HEK293 (cell line): ENCODE measurements around the gene PDXK.

Source experiments
- CTCF ChIP-seq: fragments of 450-650 bp; formaldehyde crosslinking; IDR thresholded peaks from 2 replicates; pipeline ENCODE4 v1.5.1; 2016; ENCODE audit warnings: missing biosample characterization, missing genetic modification characterization
- IKZF3 ChIP-seq: fragments of 450-650 bp; IDR thresholded peaks from 2 replicates; pipeline ENCODE4 v1.5.0; 2018; ENCODE audit warnings: missing biosample characterization, mild to moderate bottlenecking, missing genetic modification characterization, moderate library complexity
- ZNF785 ChIP-seq: fragments of 450-650 bp; formaldehyde crosslinking; IDR thresholded peaks from 2 replicates; pipeline ENCODE4 v1.5.1; 2016; ENCODE audit warnings: missing biosample characterization, missing genetic modification characterization

DNA sequence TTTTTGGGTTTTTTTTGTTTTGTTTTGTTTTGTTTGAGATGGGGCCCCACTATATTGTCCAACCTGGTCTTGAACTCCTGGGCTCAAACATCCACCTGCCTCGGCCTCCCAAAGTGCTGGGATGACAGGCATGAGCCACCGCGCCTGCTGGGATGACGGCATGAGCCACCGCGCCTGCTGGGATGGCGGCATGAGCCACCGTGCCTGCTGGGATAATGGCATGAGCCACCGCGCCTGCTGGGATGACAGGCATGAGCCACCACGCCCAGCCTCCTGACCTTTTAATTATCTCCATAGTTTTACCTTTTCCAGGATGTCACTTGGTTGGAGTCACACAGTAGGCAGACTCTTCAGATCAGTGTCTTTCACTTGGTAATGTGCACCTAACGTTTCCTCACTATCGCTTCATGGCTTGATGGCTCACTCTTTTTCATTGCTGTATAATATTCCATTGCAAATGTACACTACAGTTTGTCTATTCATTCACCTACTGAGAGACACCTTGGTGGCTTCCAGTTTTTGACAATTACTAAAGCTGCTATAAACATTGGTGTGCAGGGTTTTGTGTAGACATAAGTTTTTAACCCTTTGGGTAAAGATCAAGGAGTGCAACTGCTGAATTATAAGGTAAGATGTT is 10.1 kb upstream of the PDXK start:
- TF ChIP-seq CTCF (tag by site-specific recombination) (no peak), ZNF785 (tag by site-specific recombination) (no peak), IKZF3 (tag by site-specific recombination) (no peak)
